HepG2 (cell line): ENCODE results near the gene AMPD2. TPM values are rescaled to one million over a fixed set of nuclear protein-coding genes. Genes with fewer than 3 reads are reported as not detected.

Experiments
- ATAC-seq: fragments of 200-7000 bp; cut with Tn5 transposase; 3 replicates; pipeline ENCODE4 v1.9.1; 2020; ENCODE audit warnings: mild to moderate bottlenecking, moderate library complexity
- BruUV-seq: library from RNA; stranded (reverse); fragments of 400-500 nt; replicated peaks from 2 replicates; lab custom pipeline; 2021; lab: Mats Ljungman, UMichigan
- CTCF ChIA-PET: fragments of 300-600 bp; formaldehyde crosslinking; extraction: SDS; loops from one replicate; lab custom pipeline; 2021; ENCODE audit warnings: low total read pairs, inconsistent platforms, low intra/inter-chr PET ratio; lab: Yijun Ruan, JAX
- POLR2A ChIA-PET: fragments of 350-600 bp; sonication (Branson Sonifier 250); formaldehyde crosslinking; loops from one replicate; lab custom pipeline; 2020; ENCODE audit warnings: antibody characterized with exemption, inconsistent platforms; lab: Yijun Ruan, JAX
- DNase-seq: peaks from one replicate; pipeline ENCODE4 v3.0.0-alpha.2; 2015; ENCODE audit warnings: low spot score
- FAIRE-seq: peaks from 3 replicates; lab custom pipeline; 2011; peaks lifted over from hg19 to GRCh38; lab: Jason Lieb, UNC
- H2AFZ ChIP-seq: one replicate; pipeline ENCODE4 v1.6.1; 2011; ENCODE audit warnings: low read length, inconsistent platforms
- H3K27ac ChIP-seq: fragments of 300-600 bp; 3 replicates; pipeline ENCODE4 v1.8.0; 2011; ENCODE audit warnings: mixed run types, mild to moderate bottlenecking, mixed read lengths, low read length, inconsistent platforms; ENCODE audit not compliant: insufficient read depth; ENCODE audit errors: extremely low read length
- H3K27me3 ChIP-seq, 2 experiments: fragments of 200-600 bp in 1 of 2; 2 replicates in 1 of 2; 3 replicates in 1 of 2; pipeline versions ENCODE4 v1.6.0 to v1.8.0; 2011; ENCODE audit warnings: low read length in 2 of 2, mild to moderate bottlenecking in 2 of 2, moderate library complexity in 2 of 2, inconsistent platforms in 1 of 2; ENCODE audit not compliant: insufficient read depth in 2 of 2, control insufficient read depth in 1 of 2
- H3K36me3 ChIP-seq, 2 experiments: fragments of 200-600 bp in 1 of 2; replicated peaks in 1 of 2; 2 replicates in 1 of 2; 3 replicates in 1 of 2; pipeline versions ENCODE4 v1.5.1 to v1.8.0; 2011; ENCODE audit warnings: low read length in 2 of 2, inconsistent platforms in 1 of 2; ENCODE audit not compliant: insufficient read depth in 2 of 2, control insufficient read depth in 1 of 2
- H3K4me1 ChIP-seq: 2 replicates; pipeline ENCODE4 v1.5.1; 2012; ENCODE audit warnings: low read length, inconsistent platforms; ENCODE audit not compliant: insufficient read depth
- H3K4me2 ChIP-seq: 2 replicates; pipeline ENCODE4 v1.6.0; 2011; ENCODE audit warnings: low read depth, low read length, inconsistent platforms
- H3K4me3 ChIP-seq, 3 experiments: fragments of 200-600 bp in 1 of 3; sonication (generic), shearing (Covaris generic) in 1 of 3; replicated peaks in 1 of 3; 2 replicates each; pipeline ENCODE4 v1.5.1; 2011 to 2016; ENCODE audit warnings: low read length in 3 of 3, inconsistent platforms in 2 of 3, low read depth in 2 of 3, mild to moderate bottlenecking in 2 of 3, control low read depth in 1 of 3, mixed read lengths in 1 of 3; ENCODE audit not compliant: insufficient read depth in 1 of 3
- H3K79me2 ChIP-seq: one replicate; pipeline ENCODE4 v1.6.1; 2011; ENCODE audit warnings: low read length, inconsistent platforms; ENCODE audit not compliant: insufficient read depth
- H3K9ac ChIP-seq: 2 replicates; pipeline ENCODE4 v1.6.0; 2011; ENCODE audit warnings: mild to moderate bottlenecking, low read depth, low read length, inconsistent platforms; ENCODE audit not compliant: insufficient read depth
- H3K9me3 ChIP-seq: 2 replicates; pipeline ENCODE4 v1.5.1; 2012; ENCODE audit warnings: mild to moderate bottlenecking, low read length
- H4K20me1 ChIP-seq: 2 replicates; pipeline ENCODE4 v1.6.0; 2011; ENCODE audit warnings: inconsistent platforms, mild to moderate bottlenecking, low read length, moderate library complexity; ENCODE audit not compliant: insufficient read depth
- IKZF1 ChIP-seq: fragments of 450-650 bp; IDR thresholded peaks from 2 replicates; pipeline ENCODE4 v1.7.1; 2016
- KDM5B ChIP-seq: sonication (generic); formaldehyde crosslinking; IDR thresholded peaks from 2 replicates; pipeline ENCODE4 v1.4.0; 2020; ENCODE audit warnings: missing genetic modification reagents, mild to moderate bottlenecking, borderline replicate concordance
- MEIS2 ChIP-seq: sonication (generic); formaldehyde crosslinking; IDR thresholded peaks from 2 replicates; pipeline ENCODE4 v1.9.0; 2021; ENCODE audit warnings: mild to moderate bottlenecking, missing genetic modification reagents
- PHF8 ChIP-seq: sonication (generic); formaldehyde crosslinking; IDR thresholded peaks from 2 replicates; pipeline ENCODE4 v1.5.0; 2020; ENCODE audit warnings: missing genetic modification reagents
- UBTF ChIP-seq: sonication (generic); formaldehyde crosslinking; IDR thresholded peaks from 2 replicates; pipeline ENCODE4 v1.4.0; 2020; ENCODE audit warnings: mild to moderate bottlenecking, missing genetic modification reagents
- ZNF512 ChIP-seq: sonication (generic); formaldehyde crosslinking; IDR thresholded peaks from 2 replicates; pipeline ENCODE4 v1.4.0; 2020; ENCODE audit warnings: mild to moderate bottlenecking, missing genetic modification reagents
- ZNF687 ChIP-seq: sonication (generic); formaldehyde crosslinking; IDR thresholded peaks from 2 replicates; pipeline ENCODE4 v1.5.1; 2020; ENCODE audit warnings: mild to moderate bottlenecking, missing genetic modification reagents, moderate library complexity
- WGBS: methylation state at CpG from one replicate; pipeline ENCODE4 v1.1.6; 2017; ENCODE audit warnings: low lambda C conversion rate; 5-methylcytosine and 5-hydroxymethylcytosine counted together
- in situ Hi-C: cut with HindIII; loops from 2 replicates; pipeline ENCODE4 v1.10.0; 2017; ENCODE audit warnings: low pct_unique_long_range_greater_than_20kb; ENCODE audit not compliant: extremely low pct_ligation_motif_present
- intact Hi-C: fragments of 100-400 bp; cut with micrococcal nuclease; formaldehyde crosslinking; loops from one replicate; pipeline ENCODE4 v1.10.0; 2022; ENCODE audit not compliant: unreplicated experiment
- polyA plus RNA-seq, 8 experiments: library from polyadenylated mRNA; depleted of rRNA in 3 of 8; stranded (reverse) in 7 of 8; unstranded in 1 of 8; fragments of >200 nt; fragmentation: Illumina TruSeq in 4 of 8; extraction: Trizol in 4 of 8; gene quantifications; 2 replicates each; pipeline versions ENCODE4 v1.2.1 to v1.2.3, GENCODE V29; 2011 to 2016; ENCODE audit warnings: low read depth in 4 of 8, missing spikeins in 1 of 8, mixed read lengths in 1 of 8; ENCODE audit not compliant: insufficient read depth in 1 of 8
- total RNA-seq, 5 experiments: library from RNA; depleted of rRNA; stranded (reverse); fragments of >200 nt; fragmentation: Illumina TruSeq; extraction: Trizol; gene quantifications; 2 replicates each; pipeline ENCODE4 v1.2.3, GENCODE V29; 2016; ENCODE audit warnings: low read depth in 1 of 5

Gene AMPD2
- total and polyA plus RNA-seq, 2 of the 13 experiments (the other 11 are each of a cell fraction or from before 2014, with no cell fraction given): 62.3 to 82.0 TPM

- TF ChIP-seq MEIS2 (CRISPR knock-in tag) (0 out of 2 replicates have a peak, but pooled peaks have one; percentile 13), ZNF512 (CRISPR knock-in tag) (peak; percentile 59; the same call in 1 of the 2 replicates), PHF8 (CRISPR knock-in tag) (peak; percentile 36; the same call in 1 of the 2 replicates)
Observed at GRCh38 chr1:109667452-109668122, 48.0 kb downstream of the AMPD2 start, which contains the start of gene GSTM2 (continued).

- POLR2A ChIA-PET: interaction anchor here (1.1 to 1.8 kb wide), 2 partner anchors 12 to 28 kb away, joined by 3 to 10 read pairs; partner anchors contain the start of gene GSTM4
- 21% methylated on average over 6 of the region's 26 CpGs for WGBS
- no TSS peak for BruUV-seq
Observed at GRCh38 chr1:109668123-109668775, 48.6 kb downstream of the AMPD2 start.

More at GRCh38 chr1:109668123-109668775, 48.6 kb downstream of the AMPD2 start:
- peak overlapping the region; percentile 80 for H3K4me2 ChIP-seq
- ATAC-seq (peak; percentile 33), FAIRE-seq (no peak), DNase-seq (no peak)
- no peaks in the 10 kb centered on the region for H3K9me3 ChIP-seq
- no peaks in the 10 kb centered on the region for H3K79me2 ChIP-seq
- H3K4me3 ChIP-seq: peak overlapping the region; percentile 56 to 70 (median 58); a peak in 5 of 6 replicates
- peak overlapping the region; percentile 5; the same call in 1 of the 2 replicates for H3K9ac ChIP-seq
- in situ Hi-C loops: loop anchor here (10.0 kb wide), 1 partner anchor 47 kb away; the partner anchor contains the start of gene GSTM5
- H3K27me3 ChIP-seq: no peaks in the 10 kb centered on the region
- no peaks in the 10 kb centered on the region for H4K20me1 ChIP-seq
- intact Hi-C loops: no loop called here
- no peaks in the 10 kb centered on the region for H3K36me3 ChIP-seq
- H2AFZ ChIP-seq: no peak overlapping the region
- CTCF ChIA-PET: no interaction called here
- no peak overlapping the region for H3K27ac ChIP-seq
- H3K4me1 ChIP-seq: peaks cover 13% of the 10 kb centered on the region
- TF ChIP-seq ZNF687 (CRISPR knock-in tag) (peak; percentile 30; the same call in 1 of the 2 replicates), IKZF1 (no peak), UBTF (CRISPR knock-in tag) (0 out of 2 replicates have a peak, but pooled peaks have one; percentile 9), KDM5B (0 out of 2 replicates have a peak, but pooled peaks have one; percentile 4)
